Body of pancreas (tissue), 4 donors: ENCODE measurements around the gene RBMS1.

ENCODE experiments used
- CTCF ChIP-seq, 7 experiments: fragments of 450-650 bp in 4 of 7; fragments of 200-600 bp in 3 of 7; sonication (generic) in 3 of 7; IDR thresholded peaks; one replicate each; pipeline ENCODE4 v1.5.1; 2016 to 2019; ENCODE audit warnings: antibody characterized with exemption in 7 of 7
- POLR2A ChIP-seq, 3 donors: fragments of 450-650 bp; IDR thresholded peaks; one replicate each; pipeline ENCODE4 v1.6.1; 2016; ENCODE audit warnings: antibody characterized with exemption in 3 of 3, mild to moderate bottlenecking in 2 of 3

DNA sequence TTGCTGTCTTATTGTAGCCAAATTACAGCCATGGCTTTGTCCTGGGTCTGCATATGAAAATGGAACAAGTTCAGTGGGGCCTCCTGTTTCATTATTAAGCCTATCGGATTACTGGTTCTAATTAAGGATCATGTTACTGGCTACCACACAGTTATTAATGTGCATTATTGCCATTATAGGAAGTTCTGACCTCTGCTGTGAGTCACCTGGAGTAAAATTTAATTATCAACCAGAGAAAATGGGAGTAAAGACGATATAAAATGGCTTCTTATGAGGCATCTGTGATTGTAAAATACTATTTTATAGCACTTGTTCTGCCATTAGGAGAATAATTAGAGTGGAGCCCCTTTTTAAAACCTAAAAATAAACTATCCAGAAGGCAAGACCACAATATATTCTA lies 150.2 kb downstream of the RBMS1 start:
- no peak for TF ChIP-seq POLR2A (IDR thresholded peaks at IDR 0.05)
- no peak for TF ChIP-seq CTCF (IDR thresholded peaks at IDR 0.05)
